Keratinocyte (primary cell): ENCODE results near the gene STX8. TPM values are rescaled to one million over a fixed set of nuclear protein-coding genes. Genes with fewer than 3 reads are reported as not detected.
"Not testable (repeated sequence)": the region's sequence is repeated elsewhere in the genome, so short reads cannot be mapped to it uniquely, and the experiment has no call there.

ENCODE experiments used
- DNase-seq: peaks from one replicate; pipeline ENCODE4 v3.0.0-alpha.2; 2011; ENCODE audit warnings: low read depth, missing footprints, low spot score
- FAIRE-seq: peaks from 2 replicates; lab custom pipeline; 2011; peaks lifted over from hg19 to GRCh38; lab: Jason Lieb, UNC
- H2AFZ ChIP-seq: 2 replicates; pipeline ENCODE4 v1.6.0; 2012; ENCODE audit warnings: low read length, control low read depth, inconsistent platforms; ENCODE audit not compliant: control insufficient read depth
- H3K27ac ChIP-seq: 2 replicates; pipeline ENCODE4 v1.5.1; 2011; ENCODE audit warnings: low read length; ENCODE audit not compliant: control insufficient read depth, insufficient read depth
- H3K27me3 ChIP-seq: 3 replicates; pipeline ENCODE4 v1.6.0; 2011; ENCODE audit warnings: low read length; ENCODE audit not compliant: control insufficient read depth, insufficient read depth; ENCODE audit errors: extremely low read depth
- H3K36me3 ChIP-seq, 2 experiments: 2 replicates in 1 of 2; 3 replicates in 1 of 2; pipeline ENCODE4 v1.5.1; 2011; ENCODE audit warnings: low read length in 2 of 2, mild to moderate bottlenecking in 1 of 2; ENCODE audit not compliant: control insufficient read depth in 2 of 2, insufficient read depth in 2 of 2; ENCODE audit errors: extremely low read depth in 1 of 2
- H3K4me1 ChIP-seq: 3 replicates; pipeline ENCODE4 v1.5.1; 2011; ENCODE audit warnings: low read length; ENCODE audit not compliant: control insufficient read depth, insufficient read depth; ENCODE audit errors: extremely low read depth
- H3K4me2 ChIP-seq: 3 replicates; pipeline ENCODE4 v1.6.0; 2011; ENCODE audit warnings: low read depth, low read length; ENCODE audit not compliant: control insufficient read depth, insufficient read depth; ENCODE audit errors: extremely low read depth
- H3K4me3 ChIP-seq, 3 experiments: fragments of 200-600 bp in 1 of 3; sonication (generic) in 1 of 3; 2 replicates in 2 of 3; 3 replicates in 1 of 3; pipeline ENCODE4 v1.5.1; 2011 to 2016; ENCODE audit warnings: low read length in 3 of 3, mild to moderate bottlenecking in 3 of 3, control low read depth in 2 of 3, inconsistent platforms in 1 of 3, low read depth in 1 of 3, mixed read lengths in 1 of 3, mixed run types in 1 of 3, moderate library complexity in 1 of 3; ENCODE audit not compliant: control insufficient read depth in 2 of 3, insufficient read depth in 2 of 3; ENCODE audit errors: extremely low read depth in 1 of 3
- H3K79me2 ChIP-seq: 2 replicates; pipeline ENCODE4 v1.6.0; 2012; ENCODE audit warnings: low read length; ENCODE audit not compliant: control insufficient read depth, insufficient read depth
- H3K9ac ChIP-seq: 3 replicates; pipeline ENCODE4 v1.6.0; 2011; ENCODE audit warnings: low read length; ENCODE audit not compliant: control insufficient read depth, insufficient read depth; ENCODE audit errors: extremely low read depth
- H3K9me1 ChIP-seq: 3 replicates; pipeline ENCODE4 v1.6.0; 2011; ENCODE audit warnings: low read length; ENCODE audit not compliant: control insufficient read depth, insufficient read depth; ENCODE audit errors: extremely low read depth
- H3K9me3 ChIP-seq: 2 replicates; pipeline ENCODE4 v1.5.1; 2012; ENCODE audit warnings: low read depth, low read length; ENCODE audit not compliant: control insufficient read depth
- H4K20me1 ChIP-seq: 3 replicates; pipeline ENCODE4 v1.6.0; 2011; ENCODE audit warnings: low read length; ENCODE audit not compliant: control insufficient read depth, insufficient read depth; ENCODE audit errors: extremely low read depth
- EZH2 ChIP-seq: IDR thresholded peaks from one replicate; pipeline ENCODE4 v1.6.1; 2012; ENCODE audit warnings: inconsistent platforms, mild to moderate bottlenecking, low read length, moderate library complexity
- dilution Hi-C: fragments of 300-500 bp; cut with MboI; formaldehyde crosslinking; loops from one replicate; pipeline ENCODE4 v1.7.0; 2020; ENCODE audit warnings: low sequenced_read_pairs; ENCODE audit not compliant: extremely low pct_ligation_motif_present
- polyA plus RNA-seq, 5 experiments: library from polyadenylated mRNA; depleted of rRNA in 3 of 5; stranded (reverse) in 3 of 5; stranded (forward) in 1 of 5; unstranded in 1 of 5; fragments of >200 nt; gene quantifications; 1 replicate in 1 of 5; 2 replicates in 3 of 5; 3 replicates in 1 of 5; pipeline versions ENCODE4 v1.2.1 to v1.2.3, GENCODE V29; 2011 to 2012; ENCODE audit warnings: missing spikeins in 2 of 5, low read depth in 1 of 5, low replicate concordance in 1 of 5
- TF ChIP-seq, protein P1 (sequence below), 3 experiments: IDR thresholded peaks in 1 of 3; conservative IDR thresholded peaks in 1 of 3; optimal IDR thresholded peaks in 1 of 3; 2 replicates in 2 of 3; 3 replicates in 1 of 3; pipeline versions ENCODE3 to v1.5.1; 2011; ENCODE audit warnings: low read length in 3 of 3, mild to moderate bottlenecking in 3 of 3, moderate library complexity in 2 of 3, control low read depth in 1 of 3, inconsistent platforms in 1 of 3; ENCODE audit not compliant: insufficient read depth in 2 of 3; ENCODE audit errors: extremely low read depth in 1 of 3

STX8 gene
- polyA plus RNA-seq, 1 donor (not counting 4 experiments of a cell fraction or from before 2014, with no cell fraction given): 90.3 TPM

DNA sequence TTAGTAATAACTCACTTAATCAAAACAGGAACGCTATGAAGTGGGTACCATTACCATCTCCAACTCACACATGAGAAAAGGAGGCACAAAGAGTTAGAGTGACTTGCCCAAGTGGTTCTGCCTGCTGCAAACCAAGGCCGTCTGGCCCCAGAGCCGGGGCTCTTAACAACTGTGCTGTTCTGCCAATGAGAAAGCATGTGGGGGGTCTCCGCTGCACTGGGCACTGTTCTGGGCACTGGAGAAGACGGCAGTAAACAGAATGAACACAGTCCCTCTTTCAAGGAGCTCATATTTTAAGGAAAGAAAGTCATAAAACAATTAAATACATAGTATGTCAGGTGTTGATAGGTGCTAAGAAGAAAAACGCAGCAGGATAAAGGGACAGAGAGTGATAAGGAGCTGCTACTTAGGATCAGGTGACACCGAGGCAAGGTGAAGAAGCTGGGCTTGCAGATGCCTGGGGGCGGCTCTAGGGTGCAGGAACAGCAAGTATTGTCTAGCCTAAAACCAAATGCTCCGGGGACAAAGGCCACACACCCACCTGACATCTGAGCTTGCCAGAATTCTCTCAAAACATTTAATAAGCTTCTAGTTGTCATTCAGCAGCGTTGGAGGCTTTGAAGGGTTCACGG is 6.5 kb downstream of the STX8 start:
- Histone ChIP-seq H3K4me1 (no peaks in the 10 kb centered on the region), H3K4me2 (no peak overlapping the region), H3K9me3 (no peaks in the 10 kb centered on the region), H3K4me3 (no peak overlapping the region), H2AFZ (no peak overlapping the region), H3K36me3 (peaks cover 0 to 7% of the 10 kb centered on the region in 2 experiments), H3K79me2 (no peaks in the 10 kb centered on the region), H3K9me1 (no peaks in the 10 kb centered on the region), H4K20me1 (no peaks in the 10 kb centered on the region), H3K27ac (no peak overlapping the region), H3K27me3 (no peaks in the 10 kb centered on the region), H3K9ac (no peak overlapping the region)
- DNase-seq (no peak), FAIRE-seq (no peak)
- dilution Hi-C loops: no loop called here
- TF ChIP-seq, protein P1, sequence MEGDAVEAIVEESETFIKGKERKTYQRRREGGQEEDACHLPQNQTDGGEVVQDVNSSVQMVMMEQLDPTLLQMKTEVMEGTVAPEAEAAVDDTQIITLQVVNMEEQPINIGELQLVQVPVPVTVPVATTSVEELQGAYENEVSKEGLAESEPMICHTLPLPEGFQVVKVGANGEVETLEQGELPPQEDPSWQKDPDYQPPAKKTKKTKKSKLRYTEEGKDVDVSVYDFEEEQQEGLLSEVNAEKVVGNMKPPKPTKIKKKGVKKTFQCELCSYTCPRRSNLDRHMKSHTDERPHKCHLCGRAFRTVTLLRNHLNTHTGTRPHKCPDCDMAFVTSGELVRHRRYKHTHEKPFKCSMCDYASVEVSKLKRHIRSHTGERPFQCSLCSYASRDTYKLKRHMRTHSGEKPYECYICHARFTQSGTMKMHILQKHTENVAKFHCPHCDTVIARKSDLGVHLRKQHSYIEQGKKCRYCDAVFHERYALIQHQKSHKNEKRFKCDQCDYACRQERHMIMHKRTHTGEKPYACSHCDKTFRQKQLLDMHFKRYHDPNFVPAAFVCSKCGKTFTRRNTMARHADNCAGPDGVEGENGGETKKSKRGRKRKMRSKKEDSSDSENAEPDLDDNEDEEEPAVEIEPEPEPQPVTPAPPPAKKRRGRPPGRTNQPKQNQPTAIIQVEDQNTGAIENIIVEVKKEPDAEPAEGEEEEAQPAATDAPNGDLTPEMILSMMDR (optimal IDR thresholded peaks at IDR 0.05 in 1 of 3, IDR thresholded peaks at IDR 0.05 in 1 of 3, conservative IDR thresholded peaks at IDR 0.05 in 1 of 3; ENCODE audit: extremely low read depth in 1 of 3, insufficient read depth in 2 of 3, low read length in 3 of 3): no peak
- no peak for TF ChIP-seq EZH2

DNA sequence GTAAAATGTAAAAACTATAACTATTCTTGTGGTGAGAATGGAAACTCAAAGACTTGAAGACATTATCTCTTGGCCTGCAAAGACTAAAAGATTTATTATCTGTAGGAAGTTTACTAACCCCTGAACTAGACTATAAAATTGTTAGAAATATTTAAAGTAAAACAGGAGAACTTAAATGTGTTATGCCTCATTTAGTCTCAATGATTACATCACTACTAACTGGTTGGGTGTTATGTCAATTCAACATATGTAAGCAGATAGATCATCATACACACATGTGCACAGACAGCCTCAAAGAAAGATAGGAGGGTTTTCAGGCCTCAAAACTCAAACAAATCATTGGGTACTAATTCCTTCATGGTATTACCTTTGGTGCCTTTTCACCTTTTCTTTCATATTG is 7.6 kb downstream of the STX8 start:
- peaks cover 0 to 7% of the 10 kb centered on the region in 2 experiments for H3K36me3 ChIP-seq
- no peak overlapping the region for H2AFZ ChIP-seq
- no peaks in the 10 kb centered on the region for H3K9me1 ChIP-seq
- no peak overlapping the region for H3K4me3 ChIP-seq
- H4K20me1 ChIP-seq: no peaks in the 10 kb centered on the region
- no peaks in the 10 kb centered on the region for H3K9me3 ChIP-seq
- DNase-seq (no peak), FAIRE-seq (no peak)
- no peak overlapping the region for H3K9ac ChIP-seq
- no peaks in the 10 kb centered on the region for H3K79me2 ChIP-seq
- H3K27me3 ChIP-seq: no peaks in the 10 kb centered on the region
- H3K4me1 ChIP-seq: no peaks in the 10 kb centered on the region
- dilution Hi-C loops: no loop called here
- no peak overlapping the region for H3K27ac ChIP-seq
- no peak overlapping the region for H3K4me2 ChIP-seq
- TF ChIP-seq EZH2: no peak
- TF ChIP-seq, protein P1 (optimal IDR thresholded peaks at IDR 0.05 in 1 of 3, IDR thresholded peaks at IDR 0.05 in 1 of 3, conservative IDR thresholded peaks at IDR 0.05 in 1 of 3; ENCODE audit: extremely low read depth in 1 of 3, insufficient read depth in 2 of 3, low read length in 3 of 3): no peak

DNA sequence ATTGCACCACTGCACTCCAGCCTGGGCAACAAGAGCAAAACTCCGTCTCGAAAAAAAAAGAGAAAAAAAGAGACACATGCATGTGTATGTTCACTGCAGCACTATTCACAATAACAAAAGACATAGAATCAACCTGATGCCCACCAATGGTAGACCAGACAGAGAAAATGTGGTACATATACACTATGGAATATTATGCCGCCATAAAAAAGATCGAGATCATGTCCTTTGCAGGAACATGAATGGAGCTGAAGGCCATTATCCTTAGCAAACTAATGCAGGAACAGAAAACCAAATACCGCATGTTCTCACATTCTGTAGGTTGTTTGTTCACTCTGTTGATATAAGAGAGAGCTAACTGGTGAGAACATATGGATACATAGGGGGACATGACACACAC is 8.9 kb downstream of the STX8 start:
- H3K9me1 ChIP-seq, H3K4me2 ChIP-seq, H3K27me3 ChIP-seq, H3K9me3 ChIP-seq, H2AFZ ChIP-seq, DNase-seq, H3K4me3 ChIP-seq, H3K79me2 ChIP-seq, H4K20me1 ChIP-seq, H3K27ac ChIP-seq, H3K4me1 ChIP-seq, H3K9ac ChIP-seq, FAIRE-seq, dilution Hi-C loops, H3K36me3 ChIP-seq: not testable (repeated sequence)
